ENCODE data around the gene TSPAN33.
"Not testable (repeated sequence)": the region's sequence is repeated elsewhere in the genome, so short reads cannot be mapped to it uniquely, and the experiment has no call there.

TSPAN33 gene, protein sequence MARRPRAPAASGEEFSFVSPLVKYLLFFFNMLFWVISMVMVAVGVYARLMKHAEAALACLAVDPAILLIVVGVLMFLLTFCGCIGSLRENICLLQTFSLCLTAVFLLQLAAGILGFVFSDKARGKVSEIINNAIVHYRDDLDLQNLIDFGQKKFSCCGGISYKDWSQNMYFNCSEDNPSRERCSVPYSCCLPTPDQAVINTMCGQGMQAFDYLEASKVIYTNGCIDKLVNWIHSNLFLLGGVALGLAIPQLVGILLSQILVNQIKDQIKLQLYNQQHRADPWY

DNA sequence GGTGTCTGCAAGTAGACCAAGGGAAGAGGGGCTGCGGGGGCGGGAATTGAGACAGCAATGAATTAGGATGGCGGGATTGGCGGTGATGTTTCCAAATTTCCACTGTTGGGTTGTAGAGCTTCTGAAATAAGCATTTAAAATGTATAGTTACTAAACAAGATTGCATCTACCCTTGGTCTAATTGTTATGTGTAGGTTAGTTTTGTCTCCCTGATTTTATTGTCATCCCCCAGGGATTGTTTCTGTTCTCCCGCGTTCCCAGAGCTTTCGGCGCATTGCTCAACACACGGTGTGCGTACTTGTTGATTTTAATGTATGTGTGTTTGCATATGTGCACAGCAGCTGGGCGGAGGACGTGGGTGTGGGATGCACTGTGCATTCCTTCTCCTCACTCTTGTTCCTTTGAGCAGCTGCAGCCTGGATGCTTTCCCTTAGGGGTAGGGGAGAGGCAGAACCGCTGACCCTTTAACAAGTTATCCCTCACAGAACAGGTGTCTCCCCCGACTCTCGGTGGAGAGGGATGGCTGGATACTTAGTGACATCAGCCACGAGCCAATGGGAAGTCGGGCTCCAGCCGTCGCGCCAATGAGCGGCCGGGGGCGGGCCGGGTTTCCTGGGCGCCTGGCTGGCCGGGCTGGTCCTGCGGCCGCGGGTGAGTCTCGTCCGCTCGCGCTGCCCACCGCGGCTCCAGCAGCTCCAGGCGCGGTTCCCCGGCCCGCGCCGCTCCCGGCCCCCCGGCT, at the start of gene TSPAN33:
Gene TSPAN33, plus strand, starts transcription at position 613 of the 739 bp plus-strand sequence. CDS start 274 bp downstream, outside the sequence.
- peak; percentile 10 for DNase-seq (ENCODE audit: low read depth)

DNA sequence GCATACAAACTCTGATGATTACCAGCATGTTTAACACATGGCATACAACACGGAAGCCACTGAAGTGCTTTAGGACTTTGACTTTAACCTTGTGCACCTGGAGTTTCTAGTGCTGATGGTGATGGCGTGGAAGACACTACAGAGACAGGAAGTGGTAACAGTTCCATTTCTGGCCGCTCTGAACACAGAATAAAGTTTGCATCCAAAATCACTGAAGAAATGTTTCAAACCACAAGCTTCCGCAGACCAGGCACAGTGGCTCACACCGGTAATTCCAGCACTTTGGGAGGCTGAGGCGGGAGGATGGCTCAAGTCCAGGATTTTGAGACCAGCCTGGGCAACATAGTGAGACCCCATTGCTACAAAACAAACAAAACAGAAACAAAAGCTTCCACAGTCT, 49.2 kb upstream of the TSPAN33 start:
- DNase-seq (ENCODE audit: low read depth): no peak

DNA sequence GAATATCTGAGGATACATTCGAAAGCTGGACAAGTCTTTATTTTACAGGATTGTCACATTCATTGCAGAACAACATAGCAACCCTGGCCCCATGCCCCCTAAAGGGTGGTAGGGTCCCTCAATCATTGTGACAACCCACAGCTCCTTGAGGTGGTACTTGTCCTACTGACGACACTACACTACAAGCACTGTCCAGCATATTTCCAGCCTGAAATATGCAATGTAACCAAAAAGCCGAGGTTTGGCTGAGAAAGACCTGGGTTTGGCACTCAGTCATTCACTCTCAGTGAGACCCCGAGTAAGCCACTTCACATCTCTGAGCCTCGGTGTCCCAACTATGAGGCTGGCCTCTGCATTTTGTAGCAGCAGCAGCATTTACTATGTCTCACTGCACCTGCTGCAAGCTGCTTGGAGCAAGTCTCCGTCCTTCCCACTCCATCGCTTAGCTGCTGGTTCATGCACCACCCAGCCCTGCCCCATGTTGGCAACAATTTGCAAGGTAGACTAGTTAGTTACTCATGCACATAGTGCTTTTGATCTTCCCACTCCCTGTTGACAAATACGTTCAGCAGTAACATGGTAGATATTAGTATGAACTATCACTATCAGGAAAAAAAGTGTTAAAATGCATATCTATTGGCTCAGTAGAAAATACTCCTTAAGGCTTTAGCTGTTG, 46.0 kb upstream of the TSPAN33 start:
- no peak for DNase-seq (ENCODE audit: low read depth)

DNA sequence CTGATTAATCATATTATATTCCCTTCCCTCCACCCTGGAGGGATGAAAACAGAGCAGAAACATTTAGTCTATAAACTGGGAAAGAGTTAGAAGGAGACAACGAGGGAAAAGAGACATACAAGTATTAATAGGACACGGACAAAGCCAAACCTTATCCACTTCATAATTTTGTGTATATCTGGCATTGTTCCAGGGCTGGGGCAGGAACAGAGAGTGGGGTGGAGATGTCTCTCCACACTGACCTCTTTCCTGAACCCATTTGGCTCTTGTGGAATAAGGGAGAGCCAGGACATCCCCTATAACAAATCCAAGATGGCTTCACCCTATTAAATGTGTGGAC, 43.7 kb upstream of the TSPAN33 start:
- no peak for DNase-seq (ENCODE audit: low read depth)

DNA sequence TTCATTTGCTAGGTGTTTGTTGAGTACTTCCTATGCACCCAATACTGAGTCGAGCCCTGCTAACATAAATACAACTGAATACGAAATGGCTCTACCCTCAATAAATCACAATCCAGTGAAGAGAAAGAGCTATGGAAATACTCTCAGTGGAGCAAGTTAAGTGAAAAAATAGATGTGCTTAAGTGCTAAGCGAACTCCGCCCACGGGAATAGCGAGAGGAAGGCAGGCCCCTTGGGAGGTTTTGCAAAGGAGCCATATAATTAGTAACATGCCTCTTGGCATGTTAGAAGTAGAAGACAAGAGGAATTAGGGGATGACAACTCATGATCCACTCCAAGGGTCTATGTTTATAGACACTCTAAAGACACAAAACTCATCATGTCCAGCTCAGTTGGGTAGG, 42.8 kb upstream of the TSPAN33 start:
- DNase-seq (ENCODE audit: low read depth): no peak

DNA sequence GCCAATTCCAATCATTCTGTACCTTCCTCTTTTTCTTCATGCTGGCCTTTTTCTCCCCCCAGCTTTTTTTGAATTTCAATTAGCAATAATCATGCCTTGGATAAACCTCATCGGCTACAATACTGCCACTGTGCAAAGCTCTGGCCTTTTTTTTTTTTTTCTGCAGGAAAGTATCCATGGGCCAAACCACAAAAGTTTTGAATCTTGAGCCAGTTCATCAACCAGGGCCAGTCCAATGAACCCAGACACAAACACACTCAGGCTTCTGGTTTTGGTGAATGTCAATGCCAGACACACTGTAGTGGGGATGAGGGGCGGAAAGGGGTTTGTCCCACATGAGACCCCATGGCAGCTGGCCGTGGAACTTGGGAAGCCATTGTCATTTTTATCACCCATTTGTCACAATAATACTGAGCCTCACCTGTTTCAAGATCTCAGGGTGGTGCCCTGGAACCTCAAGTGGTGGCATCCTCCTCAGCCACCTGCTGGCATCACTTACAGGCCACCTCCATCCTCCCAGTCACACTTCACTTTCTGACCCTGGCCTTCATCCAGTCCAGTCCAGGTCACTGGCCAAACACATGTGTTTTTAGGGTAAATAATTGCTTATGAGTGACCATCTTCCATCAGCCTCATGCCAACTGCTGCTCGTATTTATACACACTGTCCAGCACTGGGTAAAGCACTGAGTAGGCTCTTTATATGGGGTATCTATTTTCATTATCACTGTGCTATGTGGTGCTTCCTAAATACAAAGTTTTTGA, 40.8 kb upstream of the TSPAN33 start:
- DNase-seq (ENCODE audit: low read depth): no peak

DNA sequence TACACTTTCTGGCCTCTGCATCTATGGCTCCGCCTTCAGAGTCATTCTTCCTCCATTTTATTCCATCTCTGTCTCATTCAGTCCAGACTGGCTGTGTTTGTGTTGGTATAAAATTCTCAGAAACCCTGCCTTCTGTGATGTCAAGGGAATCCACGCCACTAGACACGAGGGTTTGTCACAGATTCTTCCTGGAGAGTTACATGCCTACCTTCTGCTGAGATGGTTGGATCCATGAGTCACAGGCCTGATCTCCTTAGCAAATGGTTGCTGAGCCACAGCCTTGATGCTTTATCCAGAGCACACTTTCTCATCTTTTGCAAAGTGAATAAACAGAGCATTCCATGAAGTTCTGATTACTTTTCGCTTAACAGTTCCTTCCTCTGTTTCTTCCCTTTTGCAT, 35.9 kb upstream of the TSPAN33 start:
- no peak for DNase-seq (ENCODE audit: low read depth)

DNA sequence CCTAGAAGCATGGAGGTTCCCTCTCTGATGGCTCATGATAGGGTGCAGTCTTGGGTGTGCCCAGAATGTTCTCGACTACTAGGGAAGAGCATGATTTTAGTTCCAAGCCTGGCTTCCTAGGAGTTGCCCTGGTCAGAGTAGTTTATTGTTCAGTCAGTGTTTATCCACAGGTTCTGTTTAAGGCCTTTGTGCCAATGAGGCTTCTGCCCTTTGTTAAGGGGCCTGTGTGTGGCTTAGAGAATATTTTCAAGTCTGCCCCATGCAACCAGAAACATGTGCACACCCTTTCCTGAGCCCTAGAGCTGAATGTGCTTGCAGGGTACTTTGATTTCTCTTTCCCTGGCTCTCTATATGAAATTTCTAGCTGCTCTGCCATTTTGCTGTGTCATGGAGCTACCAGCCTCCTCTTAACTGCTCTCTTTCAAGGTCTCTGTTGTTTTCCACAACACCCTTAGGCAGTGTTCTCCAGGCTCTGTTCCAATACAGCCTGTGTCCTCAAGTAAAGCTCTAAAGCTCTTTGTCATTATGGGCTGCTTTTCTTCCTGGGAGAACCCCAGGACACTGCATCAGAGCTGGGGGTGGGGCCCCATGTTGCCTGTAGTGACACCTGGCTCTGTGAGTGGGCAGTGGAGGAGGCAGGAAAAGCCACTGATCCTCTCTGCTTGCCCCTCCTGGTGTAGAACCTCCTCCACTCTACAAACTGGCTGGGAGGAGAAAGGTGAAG, 34.1 kb upstream of the TSPAN33 start:
- no peak for DNase-seq (ENCODE audit: low read depth)

DNA sequence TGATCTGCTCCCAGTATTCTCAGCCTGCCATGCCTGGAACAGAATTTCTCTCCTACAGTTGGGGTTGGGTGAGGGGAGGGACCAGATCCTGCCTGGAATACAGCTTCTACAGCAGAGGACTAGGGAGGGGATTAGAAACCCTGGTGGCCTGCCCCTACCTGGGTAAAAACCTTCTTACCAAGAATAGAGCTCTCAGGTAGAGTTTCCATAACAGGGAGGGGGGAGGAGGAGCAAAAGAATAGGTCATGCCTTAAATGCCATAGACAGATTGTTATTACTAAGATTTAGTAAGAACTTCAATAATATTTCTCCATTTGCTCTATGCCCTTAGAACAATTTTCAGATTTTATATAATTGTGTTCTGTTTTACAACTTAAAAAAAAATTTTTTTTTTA, 33.5 kb upstream of the TSPAN33 start:
- DNase-seq (ENCODE audit: low read depth): no peak

DNA sequence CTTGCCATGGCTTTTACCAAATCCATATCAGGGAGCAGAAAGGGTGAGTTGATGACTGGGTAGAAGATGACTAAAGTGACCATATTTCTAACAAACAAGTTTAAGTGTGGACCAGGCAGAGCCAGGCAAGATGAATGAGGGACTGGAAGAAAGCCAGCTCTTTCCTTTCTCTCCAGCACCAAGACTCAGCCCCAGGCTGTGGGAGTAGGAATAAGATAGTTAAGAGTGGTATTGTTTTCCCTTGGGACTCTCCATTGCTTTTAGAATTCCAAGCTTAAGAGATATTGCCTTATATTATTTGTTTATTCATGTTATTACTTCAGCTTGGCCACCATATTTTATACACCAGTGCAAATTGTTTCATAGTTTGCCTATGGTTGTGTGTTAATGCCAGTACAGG, 28.8 kb upstream of the TSPAN33 start:
- no peak for DNase-seq (ENCODE audit: low read depth)

DNA sequence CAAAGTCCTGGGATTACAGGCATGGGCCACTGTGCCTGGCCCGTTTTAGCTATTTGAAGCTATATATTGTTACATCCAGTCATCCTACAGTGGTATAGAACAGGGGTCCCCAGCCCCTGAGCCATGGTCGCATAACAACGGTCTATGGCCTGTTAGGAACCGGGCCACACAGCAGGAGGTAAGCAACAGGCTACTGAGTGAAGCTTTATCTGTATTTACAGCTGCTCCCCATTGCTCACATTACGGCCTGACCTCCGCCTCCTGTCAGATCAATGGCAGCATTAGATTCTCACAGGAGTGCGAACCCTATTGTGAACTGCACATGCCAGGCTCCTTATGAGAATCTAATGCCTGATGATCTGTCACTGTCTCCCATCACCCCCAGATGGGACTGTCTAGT, 26.3 kb upstream of the TSPAN33 start:
- DNase-seq (ENCODE audit: low read depth): no peak

DNA sequence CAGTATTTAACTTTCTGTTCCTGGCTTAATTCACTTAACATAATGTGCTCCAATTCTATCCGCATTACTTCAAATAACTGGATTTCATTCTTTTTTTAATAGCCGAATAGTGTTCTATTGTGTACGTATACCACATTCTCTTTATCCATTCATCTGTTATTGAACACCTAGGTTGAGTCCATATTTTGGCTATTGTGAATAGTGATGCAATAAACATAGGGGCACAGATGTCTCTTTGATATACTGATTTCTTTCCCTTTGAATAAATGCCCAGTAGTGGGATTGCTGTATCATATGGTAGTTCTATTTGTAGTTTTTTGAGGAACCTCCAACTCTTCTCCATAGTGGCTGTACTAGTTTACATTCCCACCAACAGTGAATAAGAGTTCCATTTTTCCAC, 25.5 kb upstream of the TSPAN33 start:
- DNase-seq (ENCODE audit: low read depth): no peak

DNA sequence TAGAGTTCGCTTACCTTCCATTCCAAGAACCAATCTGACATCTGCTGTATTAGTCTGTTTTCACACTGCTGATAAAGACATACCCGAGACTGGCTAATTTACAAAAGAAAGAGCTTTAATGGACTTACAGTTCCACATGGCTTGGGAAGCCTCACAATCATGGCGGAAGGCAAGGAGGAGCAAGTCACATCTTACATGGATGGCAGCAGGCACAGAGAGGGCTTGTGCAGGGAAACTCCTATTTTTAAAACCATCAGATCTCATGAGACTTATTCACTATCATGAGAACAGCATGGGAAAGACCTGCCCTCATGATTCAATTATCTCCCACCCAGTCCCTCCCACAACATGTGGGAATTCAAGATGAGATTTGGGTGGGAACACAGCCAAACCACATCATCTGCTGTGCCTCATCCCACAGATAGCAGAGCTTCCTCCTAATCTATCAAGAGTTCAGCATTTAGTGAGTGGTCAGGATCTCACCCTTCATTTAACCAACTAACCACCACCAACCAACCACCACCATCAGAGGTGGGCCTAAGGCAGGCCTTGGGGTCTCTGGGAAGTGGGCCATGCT, 22.9 kb upstream of the TSPAN33 start:
- not testable (repeated sequence) for DNase-seq (ENCODE audit: low read depth)

DNA sequence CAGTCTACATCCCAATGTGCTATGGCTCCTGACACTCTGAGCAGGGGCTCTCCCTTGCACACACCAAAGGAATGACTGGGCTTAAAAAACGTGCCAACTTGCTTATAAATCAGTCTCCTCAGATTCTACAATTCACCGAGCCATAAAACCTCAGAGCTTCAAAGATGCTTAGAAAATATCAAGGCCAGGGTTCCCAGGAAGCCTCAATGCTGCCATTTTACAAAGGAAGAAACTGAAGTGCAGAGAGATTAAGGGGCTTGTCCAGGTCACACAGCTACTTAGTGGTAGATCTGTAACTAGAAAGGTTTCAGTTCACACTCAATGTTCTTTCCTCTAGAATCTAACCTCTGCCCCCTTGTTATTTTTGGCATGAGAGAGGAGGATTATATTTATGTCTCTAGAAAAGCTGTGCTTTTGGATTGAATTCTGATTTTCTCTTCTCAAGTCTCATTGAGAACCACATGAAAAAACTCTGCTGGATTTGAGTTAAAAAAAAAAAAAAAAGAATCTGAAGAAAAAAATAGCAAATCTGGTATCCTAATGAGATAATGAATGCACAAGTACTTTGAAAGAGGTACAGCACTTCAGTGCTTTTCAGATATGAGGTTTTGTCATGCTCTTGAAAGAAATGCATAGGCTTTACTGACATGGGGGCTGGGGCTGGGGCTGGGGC, 22.3 kb upstream of the TSPAN33 start:
- no peak for DNase-seq (ENCODE audit: low read depth)

DNA sequence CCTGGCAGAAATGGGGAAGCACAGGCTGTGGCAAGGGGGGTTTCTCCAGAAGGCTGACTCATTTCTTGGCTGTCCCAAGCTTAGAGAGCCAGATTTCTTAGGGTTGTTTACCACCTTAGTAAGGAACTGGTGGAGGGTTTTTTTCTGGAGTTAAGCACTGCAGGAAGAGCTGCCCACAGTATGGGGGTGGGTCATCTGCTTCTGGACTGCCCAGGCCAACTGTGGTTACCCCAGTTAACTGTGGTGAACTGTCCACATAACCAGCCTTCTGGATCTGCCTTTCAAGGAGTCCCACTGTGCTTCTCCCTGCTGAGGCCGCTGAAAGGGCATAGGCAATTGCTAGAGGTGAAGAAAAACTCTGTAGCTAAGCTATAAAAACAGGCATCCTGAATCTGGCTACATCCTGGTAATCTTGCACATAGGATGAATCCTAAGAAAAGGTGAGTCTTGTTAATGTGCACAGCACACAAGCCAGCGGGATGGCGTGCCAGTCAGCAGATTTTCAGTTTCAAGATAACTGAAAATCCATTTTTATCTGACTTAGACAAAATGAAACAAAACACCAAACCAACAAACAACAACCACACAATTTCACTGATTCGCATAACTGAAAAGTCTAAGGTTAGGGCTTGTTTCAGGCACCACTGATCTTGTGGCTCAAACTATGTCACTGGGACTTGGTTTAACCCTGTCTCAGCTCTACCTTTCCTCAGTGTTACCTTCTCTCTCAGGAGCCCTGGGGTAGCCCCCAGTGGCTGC, 21.6 kb upstream of the TSPAN33 start:
- no peak for DNase-seq (ENCODE audit: low read depth)

DNA sequence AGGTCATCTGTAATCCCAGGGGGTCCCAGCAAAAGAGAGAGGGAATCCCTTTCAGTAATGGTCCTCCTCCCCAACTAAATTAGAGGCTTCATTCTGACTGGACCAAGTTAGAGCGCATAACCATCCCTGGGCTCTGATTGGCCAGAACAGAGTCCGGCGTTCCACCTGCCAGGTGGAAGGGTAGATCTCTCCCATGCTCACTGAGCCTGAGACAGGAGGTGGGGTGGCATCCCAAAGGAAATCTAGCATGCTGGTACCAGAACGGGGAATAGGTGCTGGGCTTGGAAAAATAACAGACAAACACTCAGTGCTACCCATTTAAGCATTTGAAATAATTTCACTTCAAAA, 21.0 kb upstream of the TSPAN33 start:
- DNase-seq (ENCODE audit: low read depth): no peak

DNA sequence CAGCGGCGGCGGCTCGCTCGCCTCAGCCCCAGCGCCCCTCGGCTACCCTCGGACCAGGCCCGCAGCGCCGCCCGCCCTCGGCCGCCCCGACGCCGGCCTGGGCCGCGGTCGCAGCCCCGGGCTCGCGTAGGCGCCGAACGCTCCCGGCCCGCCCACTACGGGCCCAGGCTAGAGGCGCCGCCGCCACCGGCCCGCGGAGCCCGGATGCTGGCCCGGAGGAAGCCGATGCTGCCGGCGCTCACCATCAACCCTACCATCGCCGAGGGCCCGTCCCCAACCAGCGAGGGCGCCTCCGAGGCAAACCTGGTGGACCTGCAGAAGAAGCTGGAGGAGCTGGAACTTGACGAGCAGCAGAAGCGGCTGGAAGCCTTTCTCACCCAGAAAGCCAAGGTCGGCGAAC, 18.2 kb upstream of the TSPAN33 start:
- DNase-seq (ENCODE audit: low read depth): no peak

DNA sequence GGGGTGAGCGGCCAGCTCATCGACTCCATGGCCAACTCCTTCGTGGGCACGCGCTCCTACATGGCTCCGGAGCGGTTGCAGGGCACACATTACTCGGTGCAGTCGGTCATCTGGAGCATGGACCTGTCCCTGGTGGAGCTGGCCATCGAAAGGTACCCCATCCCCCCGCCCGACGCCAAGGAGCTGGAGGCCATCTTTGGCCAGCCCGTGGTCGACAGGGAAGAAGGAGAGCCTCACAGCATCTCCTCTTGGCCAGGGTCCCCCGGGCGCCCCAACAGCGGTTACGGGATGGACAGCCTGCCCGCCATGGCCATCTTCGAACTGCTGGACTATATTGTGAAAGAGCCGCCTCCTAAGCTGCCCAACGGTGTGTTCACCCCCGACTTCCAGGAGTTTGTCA, 17.4 kb upstream of the TSPAN33 start:
- no peak for DNase-seq (ENCODE audit: low read depth)

DNA sequence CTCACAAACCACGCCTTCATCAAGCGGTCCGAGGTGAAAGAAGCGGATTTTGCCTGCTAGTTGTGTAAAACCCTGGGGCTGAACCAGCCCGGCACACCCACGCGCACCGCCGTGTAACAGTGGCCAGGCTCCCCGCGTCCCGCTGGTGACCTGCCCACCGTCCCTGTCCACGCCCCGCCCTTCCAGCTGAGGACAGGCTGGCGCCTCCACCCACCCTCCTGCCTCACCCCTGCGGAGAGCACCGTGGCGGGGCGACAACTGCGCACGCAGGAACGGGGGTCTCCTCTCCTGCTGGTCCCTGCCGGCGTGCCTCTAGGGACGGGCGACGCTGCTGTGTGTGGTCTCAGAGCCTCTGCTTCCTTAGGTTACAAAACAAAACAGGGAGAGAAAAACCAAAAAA, 16.9 kb upstream of the TSPAN33 start:
- DNase-seq (ENCODE audit: low read depth): no peak

DNA sequence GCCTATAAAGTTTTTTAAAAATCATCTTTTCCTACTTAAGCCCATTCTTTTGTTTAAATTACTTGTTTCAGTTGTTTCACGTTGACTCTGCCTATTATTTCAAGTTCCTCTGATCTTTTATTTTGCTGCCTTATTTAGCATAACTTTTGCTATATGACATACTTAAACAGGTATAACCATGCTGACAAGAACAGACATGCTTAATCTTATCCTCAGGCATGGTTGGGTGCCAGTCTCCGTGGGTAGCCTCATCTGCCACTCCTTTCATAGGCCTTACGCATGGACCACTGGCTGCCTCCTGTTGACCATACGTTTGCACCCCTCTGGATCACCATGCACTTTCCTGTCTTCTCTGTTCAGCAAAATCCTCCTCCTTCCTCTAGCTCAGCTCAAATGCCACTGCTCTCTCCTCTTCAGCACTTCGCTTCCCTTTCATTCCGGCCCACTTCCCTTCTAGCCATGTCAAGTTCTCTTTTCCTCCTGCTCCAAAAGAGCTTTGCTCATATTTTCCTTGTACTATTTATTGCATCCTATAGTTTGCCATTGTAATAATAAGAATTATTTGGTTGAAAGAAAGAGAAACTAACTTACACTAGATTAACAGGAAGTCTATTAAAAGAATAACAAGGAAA, 10.0 kb upstream of the TSPAN33 start:
- DNase-seq (ENCODE audit: low read depth): no peak

Data from fibroblast of the conjunctiva (primary cell).